Caco-2 (cell line): Measurements from ENCODE around the gene MTFP1. TPM values are rescaled to one million over a fixed set of nuclear protein-coding genes. Genes with fewer than 3 reads are reported as not detected.

Experiments used
- BruUV-seq: library from RNA; stranded (reverse); fragments of 400-500 nt; replicated peaks from 2 replicates; lab custom pipeline; 2021; lab: Mats Ljungman, UMichigan
- CTCF ChIA-PET: fragments of 300-600 bp; sonication (Branson Sonifier 250); formaldehyde crosslinking; loops from one replicate; lab custom pipeline; 2022; ENCODE audit warnings: antibody characterized with exemption; lab: Charles Lee
- POLR2A ChIA-PET: fragments of 300-600 bp; sonication (Branson Sonifier 250); formaldehyde crosslinking; loops from one replicate; lab custom pipeline; 2022; ENCODE audit warnings: antibody characterized with exemption; lab: Charles Lee
- DNase-seq, 2 experiments: peaks; one replicate each; pipeline versions ENCODE4 v3.0.0 to v3.0.0-alpha.2; 2020 to 2022
- H3K27me3 ChIP-seq: replicated peaks from 2 replicates; pipeline ENCODE4 v1.6.0; 2011; ENCODE audit warnings: low read length; ENCODE audit not compliant: control insufficient read depth, insufficient read depth
- H3K36me3 ChIP-seq: 2 replicates; pipeline ENCODE4 v1.5.1; 2011; ENCODE audit warnings: low read length; ENCODE audit not compliant: control insufficient read depth, insufficient read depth
- H3K4me1 ChIP-seq: fragments of 250-450 bp; sonication (Bioruptor Pico); 2 replicates; pipeline ENCODE4 v1.5.1; 2020; ENCODE audit warnings: mild to moderate bottlenecking
- H3K4me3 ChIP-seq: 2 replicates; pipeline ENCODE4 v1.5.1; 2011; ENCODE audit warnings: low read depth, mild to moderate bottlenecking, control low read depth, low read length
- H3K9me3 ChIP-seq: fragments of 250-450 bp; sonication (Bioruptor Pico); 2 replicates; pipeline ENCODE4 v1.5.1; 2020; ENCODE audit warnings: mild to moderate bottlenecking, moderate library complexity
- H3K27ac Mint-ChIP-seq: one replicate; pipeline ENCODE4 v1.8.0; 2022; ENCODE audit warnings: mixed read lengths; ENCODE audit not compliant: unreplicated experiment
- H3K27me3 Mint-ChIP-seq: one replicate; pipeline ENCODE4 v1.8.0; 2022; ENCODE audit warnings: mixed read lengths; ENCODE audit not compliant: insufficient read depth, unreplicated experiment
- H3K36me3 Mint-ChIP-seq: one replicate; pipeline ENCODE4 v1.8.0; 2022; ENCODE audit warnings: mild to moderate bottlenecking, mixed read lengths; ENCODE audit not compliant: insufficient read depth, unreplicated experiment
- H3K4me1 Mint-ChIP-seq: one replicate; pipeline ENCODE4 v1.8.0; 2022; ENCODE audit warnings: low read depth, mixed read lengths; ENCODE audit not compliant: unreplicated experiment
- H3K4me3 Mint-ChIP-seq: one replicate; pipeline ENCODE4 v1.8.0; 2022; ENCODE audit warnings: mild to moderate bottlenecking, moderate library complexity, mixed read lengths; ENCODE audit not compliant: unreplicated experiment
- H3K9me3 Mint-ChIP-seq: one replicate; pipeline ENCODE4 v1.8.0; 2022; ENCODE audit warnings: mixed read lengths; ENCODE audit not compliant: unreplicated experiment
- intact Hi-C: fragments of 100-400 bp; cut with micrococcal nuclease; formaldehyde crosslinking; loops from one replicate; pipeline ENCODE4 v1.10.0; 2022; ENCODE audit not compliant: unreplicated experiment
- total RNA-seq: library from RNA; stranded (reverse); gene quantifications from 2 replicates; pipeline ENCODE4 v1.2.3, GENCODE V29; 2022
- TF ChIP-seq, protein P1 (sequence below), 2 experiments: fragments of 200-600 bp in 1 of 2; IDR thresholded peaks; 1 replicate in 1 of 2; 2 replicates in 1 of 2; pipeline versions ENCODE4 v1.5.1 to v1.8.0; 2011 to 2022; ENCODE audit warnings: antibody characterized with exemption in 1 of 2, control low read depth in 1 of 2, inconsistent platforms in 1 of 2, low read depth in 1 of 2, low read length in 1 of 2, mild to moderate bottlenecking in 1 of 2, moderate library complexity in 1 of 2; ENCODE audit not compliant: insufficient read depth in 1 of 2, severe bottlenecking in 1 of 2, unreplicated experiment in 1 of 2

The MTFP1 gene
- total RNA-seq, 1 experiment from 2014 or later: 20.6 TPM

DNA sequence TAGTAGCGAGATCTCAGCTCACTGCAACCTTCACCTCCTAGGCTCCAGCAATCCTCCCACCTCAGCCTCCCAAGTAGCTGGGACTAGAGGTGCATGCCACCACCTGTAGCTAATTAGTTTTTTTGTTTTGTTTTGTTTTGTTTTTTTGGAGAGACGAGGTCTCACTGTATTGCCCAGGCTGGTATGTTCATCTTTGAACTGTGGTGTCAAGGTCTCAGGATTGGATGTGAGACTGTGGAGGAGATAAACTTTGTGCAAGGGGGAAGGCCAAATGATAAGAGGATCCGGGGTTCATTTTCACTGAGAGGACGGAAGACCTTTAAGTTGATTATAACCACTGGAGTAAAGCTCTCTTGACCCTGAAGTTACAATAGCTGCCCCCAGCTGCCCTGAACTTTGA lies 19.8 kb upstream of the MTFP1 start:
- TF ChIP-seq, protein P1, sequence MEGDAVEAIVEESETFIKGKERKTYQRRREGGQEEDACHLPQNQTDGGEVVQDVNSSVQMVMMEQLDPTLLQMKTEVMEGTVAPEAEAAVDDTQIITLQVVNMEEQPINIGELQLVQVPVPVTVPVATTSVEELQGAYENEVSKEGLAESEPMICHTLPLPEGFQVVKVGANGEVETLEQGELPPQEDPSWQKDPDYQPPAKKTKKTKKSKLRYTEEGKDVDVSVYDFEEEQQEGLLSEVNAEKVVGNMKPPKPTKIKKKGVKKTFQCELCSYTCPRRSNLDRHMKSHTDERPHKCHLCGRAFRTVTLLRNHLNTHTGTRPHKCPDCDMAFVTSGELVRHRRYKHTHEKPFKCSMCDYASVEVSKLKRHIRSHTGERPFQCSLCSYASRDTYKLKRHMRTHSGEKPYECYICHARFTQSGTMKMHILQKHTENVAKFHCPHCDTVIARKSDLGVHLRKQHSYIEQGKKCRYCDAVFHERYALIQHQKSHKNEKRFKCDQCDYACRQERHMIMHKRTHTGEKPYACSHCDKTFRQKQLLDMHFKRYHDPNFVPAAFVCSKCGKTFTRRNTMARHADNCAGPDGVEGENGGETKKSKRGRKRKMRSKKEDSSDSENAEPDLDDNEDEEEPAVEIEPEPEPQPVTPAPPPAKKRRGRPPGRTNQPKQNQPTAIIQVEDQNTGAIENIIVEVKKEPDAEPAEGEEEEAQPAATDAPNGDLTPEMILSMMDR (IDR thresholded peaks at IDR 0.05; ENCODE audit: insufficient read depth in 1 of 2, low read depth in 1 of 2, low read length in 1 of 2, severe bottlenecking in 1 of 2, unreplicated experiment in 1 of 2): no peak
- no peak for DNase-seq
- no TSS peak for BruUV-seq
- POLR2A ChIA-PET: no interaction called here
- Histone ChIP-seq H3K9me3 (no peaks in the 10 kb centered on the region), H3K36me3 (peaks cover 1% of the 10 kb centered on the region), H3K4me1 (no peaks in the 10 kb centered on the region), H3K27me3 (no peaks in the 10 kb centered on the region), H3K4me3 (no peak overlapping the region)
- Mint-ChIP-seq H3K4me1 (no peaks in the 10 kb centered on the region), H3K9me3 (no peaks in the 10 kb centered on the region), H3K27ac (no peak overlapping the region), H3K27me3 (no peaks in the 10 kb centered on the region), H3K36me3 (peaks cover 15% of the 10 kb centered on the region), H3K4me3 (no peak overlapping the region)
- intact Hi-C loops: no loop called here
- CTCF ChIA-PET: no interaction called here

DNA sequence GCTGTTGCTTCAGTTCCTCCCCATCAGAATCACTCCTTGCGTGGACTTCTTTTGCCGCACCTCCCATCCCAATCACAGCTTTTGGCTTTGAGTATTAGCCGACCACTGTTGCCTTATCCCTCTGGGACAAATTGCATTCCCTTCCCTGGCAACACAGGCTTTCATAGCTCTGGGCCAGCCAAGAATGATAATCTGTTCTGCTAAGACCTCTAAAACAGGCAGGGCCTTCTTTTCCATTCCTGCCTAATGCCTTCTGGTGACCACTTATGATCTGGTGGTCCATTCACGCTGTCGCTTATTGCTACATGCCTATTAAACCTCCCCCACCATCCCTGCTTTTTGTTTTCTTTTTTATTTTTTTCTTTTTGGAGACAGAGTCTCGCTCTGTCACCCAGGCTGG lies 19.2 kb upstream of the MTFP1 start:
- H3K4me1 ChIP-seq: no peaks in the 10 kb centered on the region
- peaks cover 1% of the 10 kb centered on the region for H3K36me3 ChIP-seq
- ChIA-PET CTCF (no interaction called here), POLR2A (no interaction called here)
- H3K9me3 ChIP-seq: no peaks in the 10 kb centered on the region
- no peak for DNase-seq
- H3K27me3 ChIP-seq: no peaks in the 10 kb centered on the region
- no peak overlapping the region for H3K4me3 Mint-ChIP-seq
- no TSS peak for BruUV-seq
- peaks cover 15% of the 10 kb centered on the region for H3K36me3 Mint-ChIP-seq
- H3K4me3 ChIP-seq: no peak overlapping the region
- no peaks in the 10 kb centered on the region for H3K4me1 Mint-ChIP-seq
- no peaks in the 10 kb centered on the region for H3K9me3 Mint-ChIP-seq
- intact Hi-C loops: no loop called here
- TF ChIP-seq, protein P1 (IDR thresholded peaks at IDR 0.05; ENCODE audit: insufficient read depth in 1 of 2, low read depth in 1 of 2, low read length in 1 of 2, severe bottlenecking in 1 of 2, unreplicated experiment in 1 of 2): no peak
- H3K27me3 Mint-ChIP-seq: no peaks in the 10 kb centered on the region
- no peak overlapping the region for H3K27ac Mint-ChIP-seq

DNA sequence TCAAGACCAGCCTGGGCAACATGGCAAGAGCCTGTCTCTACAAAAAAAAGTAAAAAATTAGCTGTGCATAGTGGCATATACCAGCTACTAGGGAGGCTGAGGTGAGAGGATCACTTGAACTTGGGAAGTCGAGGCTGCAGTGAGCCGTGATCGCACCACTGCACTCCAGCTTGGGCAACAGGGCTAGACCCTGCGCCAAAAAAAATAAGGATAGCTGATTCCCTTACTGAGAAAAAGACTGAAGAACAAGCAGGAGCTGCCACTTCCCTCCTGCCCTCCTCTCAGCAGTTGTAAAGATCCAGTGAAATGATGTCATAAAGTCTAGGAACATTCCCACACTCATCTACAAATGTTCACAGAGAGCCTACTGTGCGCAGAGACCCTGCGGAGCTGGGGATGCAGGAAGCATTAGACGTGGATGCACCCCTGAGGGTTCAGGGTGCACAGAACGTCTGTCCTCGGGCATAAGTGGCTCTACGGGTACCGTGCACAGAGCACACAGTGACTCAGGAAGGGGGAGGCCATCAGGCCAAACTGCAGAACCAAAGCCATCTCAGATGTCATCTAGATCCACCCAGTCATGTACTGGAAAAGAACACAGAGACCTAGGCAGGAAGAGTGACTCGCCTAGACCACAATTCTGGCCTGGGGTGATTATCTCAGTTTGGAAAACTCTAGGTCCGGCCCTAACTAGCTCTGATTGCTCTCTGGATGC lies 17.0 kb upstream of the MTFP1 start:
- POLR2A ChIA-PET: no interaction called here
- Mint-ChIP-seq H3K36me3 (peaks cover 7% of the 10 kb centered on the region), H3K4me3 (no peak overlapping the region), H3K4me1 (no peaks in the 10 kb centered on the region), H3K27ac (no peak overlapping the region), H3K27me3 (no peaks in the 10 kb centered on the region), H3K9me3 (no peaks in the 10 kb centered on the region)
- Histone ChIP-seq H3K9me3 (no peaks in the 10 kb centered on the region), H3K4me3 (no peak overlapping the region), H3K27me3 (no peaks in the 10 kb centered on the region), H3K36me3 (peaks cover 1% of the 10 kb centered on the region), H3K4me1 (no peaks in the 10 kb centered on the region)
- TF ChIP-seq, protein P1 (IDR thresholded peaks at IDR 0.05; ENCODE audit: insufficient read depth in 1 of 2, low read depth in 1 of 2, low read length in 1 of 2, severe bottlenecking in 1 of 2, unreplicated experiment in 1 of 2): no peak
- intact Hi-C loops: no loop called here
- DNase-seq: no peak
- no TSS peak for BruUV-seq
- CTCF ChIA-PET: no interaction called here
